Right ventricle myocardium inferior (tissue), 1 donor: ENCODE data around the gene TDRD1. TPM values are rescaled to one million over a fixed set of nuclear protein-coding genes. Genes with fewer than 3 reads are reported as not detected.

Experiments used
- ATAC-seq: fragments of 200-7000 bp; cut with Tn5 transposase; one replicate; pipeline ENCODE4 v1.9.1; 2020; ENCODE audit warnings: mild to moderate bottlenecking, moderate library complexity
- DNase-seq: peaks from one replicate; pipeline ENCODE4 v3.0.0; 2021; ENCODE audit errors: missing footprints
- intact Hi-C: fragments of 100-400 bp; cut with DNase I; formaldehyde crosslinking; loops from one replicate; pipeline ENCODE4 v1.11.0; 2022
- total RNA-seq: library from RNA; stranded (reverse); fragmentation: NEBNext Ultra II Directional; extraction: Animal tissue kit (Norgen Biotek cat#: 25700); gene quantifications from one replicate; pipeline ENCODE4 v1.2.1, GENCODE V29; 2021
- donor health status: DM: no; HTN: yes; CAD: no; lungs with severe emphysema.

Gene TDRD1
- total RNA-seq, 1 donor from 2014 or later, result 4.0 TPM

- intact Hi-C loops, result no loop called here
- no peak for DNase-seq
- ATAC-seq, result peak; percentile 50
Measured at GRCh38 chr10:114208351-114208750, 29.2 kb downstream of the TDRD1 start.

GRCh38 chr10:114212153-114212552 lies 33.0 kb downstream of the TDRD1 start:
- intact Hi-C loops, result no loop called here
- DNase-seq (no peak), ATAC-seq (no peak)

GRCh38 chr10:114215033-114215432 lies 35.9 kb downstream of the TDRD1 start:
- DNase-seq (no peak), ATAC-seq (no peak)
- intact Hi-C loops, result no loop called here

GRCh38 chr10:114220281-114220680 lies 41.1 kb downstream of the TDRD1 start:
- no peak for DNase-seq
- intact Hi-C loops, result no loop called here
- ATAC-seq, result no peak

GRCh38 chr10:114221235-114221634 lies 42.1 kb downstream of the TDRD1 start:
- intact Hi-C loops, result no loop called here
- DNase-seq (no peak), ATAC-seq (no peak)

- intact Hi-C loops, result no loop called here
- DNase-seq (no peak), ATAC-seq (peak; percentile 92)
Measured at GRCh38 chr10:114223066-114223465, 43.9 kb downstream of the TDRD1 start.

GRCh38 chr10:114228156-114228555 lies 49.0 kb downstream of the TDRD1 start:
- ATAC-seq, result no peak
- intact Hi-C loops, result no loop called here

GRCh38 chr10:114232561-114233176 lies 53.5 kb downstream of the TDRD1 start:
- ATAC-seq, result no peak
- intact Hi-C loops, result loop anchor here (5.0 kb wide), 1 partner anchor 90 kb away; no protein-coding TSS in a partner anchor

More at GRCh38 chr10:114228156-114228555, 49.0 kb downstream of the TDRD1 start:
- DNase-seq, result no peak

GRCh38 chr10:114233482-114233881 lies 54.3 kb downstream of the TDRD1 start:
- intact Hi-C loops, result loop anchor here (5.0 kb wide), 1 partner anchor 91 kb away; no protein-coding TSS in a partner anchor
- DNase-seq, result no peak
- ATAC-seq, result no peak

More at GRCh38 chr10:114232561-114233176, 53.5 kb downstream of the TDRD1 start:
- no peak for DNase-seq

- DNase-seq, result no peak
- intact Hi-C loops, result loop anchor here (5.0 kb wide), 1 partner anchor 92 kb away; no protein-coding TSS in a partner anchor
- peak; percentile 70 for ATAC-seq
Measured at GRCh38 chr10:114234132-114234531, 55.0 kb downstream of the TDRD1 start.

- ATAC-seq, result peak; percentile 54
- peak; percentile 77 for DNase-seq
- intact Hi-C loops, result no loop called here
Measured at GRCh38 chr10:114239117-114239993, 60.2 kb downstream of the TDRD1 start, which contains the start of gene VWA2. Gene VWA2, plus strand, starts transcription at chr10:114239254. Its CDS starts 9,460 bp downstream, at chr10:114248714.

- no peak for ATAC-seq
- intact Hi-C loops, result no loop called here
- DNase-seq, result no peak
Measured at GRCh38 chr10:114239994-114240345, 60.8 kb downstream of the TDRD1 start.

GRCh38 chr10:114242235-114242634 lies 63.1 kb downstream of the TDRD1 start:
- ATAC-seq (no peak), DNase-seq (no peak)
- intact Hi-C loops, result no loop called here

- intact Hi-C loops, result no loop called here
- no peak for DNase-seq
- no peak for ATAC-seq
Measured at GRCh38 chr10:114243661-114244060, 64.5 kb downstream of the TDRD1 start.

- ATAC-seq, result no peak
Measured at GRCh38 chr10:114244126-114244525, 65.0 kb downstream of the TDRD1 start.

GRCh38 chr10:114245121-114245791 lies 66.1 kb downstream of the TDRD1 start:
- intact Hi-C loops, result no loop called here
- DNase-seq (no peak), ATAC-seq (no peak)

More at GRCh38 chr10:114244126-114244525, 65.0 kb downstream of the TDRD1 start:
- no peak for DNase-seq
- intact Hi-C loops, result no loop called here

GRCh38 chr10:114246679-114247305 lies 67.6 kb downstream of the TDRD1 start:
- intact Hi-C loops, result no loop called here
- no peak for DNase-seq
- ATAC-seq, result no peak

- DNase-seq (no peak), ATAC-seq (no peak)
- intact Hi-C loops, result no loop called here
Measured at GRCh38 chr10:114250236-114250635, 71.1 kb downstream of the TDRD1 start.

GRCh38 chr10:114250716-114251115 lies 71.6 kb downstream of the TDRD1 start:
- intact Hi-C loops, result no loop called here
- peak; percentile 23 for ATAC-seq
- no peak for DNase-seq
